Stimulated activated memory B cell treated with anti-CD40 and anti-IgM and Interleukin-4, amounts not matched to agents 10 μg/mL and 1 μg/mL and 100 μg/mL, for 72 hours (primary cell): ENCODE data around the gene CA5A.
"Not testable (repeated sequence)": the region's sequence is repeated elsewhere in the genome, so short reads cannot be mapped to it uniquely, and the experiment has no call there.

Experiments
- ATAC-seq: fragments of 150-1000 bp; cut with Tn5 transposase; 2 replicates; pipeline ENCODE4 v1.10.0; 2021
- H3K27ac Mint-ChIP-seq: one replicate; pipeline ENCODE4 v1.8.0; 2022; ENCODE audit warnings: mild to moderate bottlenecking, mixed read lengths
- H3K27me3 Mint-ChIP-seq: one replicate; pipeline ENCODE4 v1.8.0; 2022; ENCODE audit warnings: mixed read lengths
- H3K36me3 Mint-ChIP-seq: one replicate; pipeline ENCODE4 v1.8.0; 2022; ENCODE audit warnings: mixed read lengths
- H3K4me1 Mint-ChIP-seq: one replicate; pipeline ENCODE4 v1.8.0; 2022; ENCODE audit warnings: mixed read lengths
- H3K4me3 Mint-ChIP-seq: one replicate; pipeline ENCODE4 v1.8.0; 2022; ENCODE audit warnings: mild to moderate bottlenecking, moderate library complexity, mixed read lengths
- H3K9me3 Mint-ChIP-seq: one replicate; pipeline ENCODE4 v1.8.0; 2022; ENCODE audit warnings: mixed read lengths

The CA5A gene

GRCh38 chr16:87924811-87925670, 11.3 kb downstream of the CA5A start:
- H3K27me3 Mint-ChIP-seq, result no peaks in the 10 kb centered on the region
- ATAC-seq, result no peak
- H3K4me3 Mint-ChIP-seq, result peak overlapping the region; percentile 45
- H3K27ac Mint-ChIP-seq, result peak overlapping the region; percentile 84
- H3K36me3 Mint-ChIP-seq, result no peaks in the 10 kb centered on the region
- peaks cover 47% of the 10 kb centered on the region for H3K4me1 Mint-ChIP-seq
- H3K9me3 Mint-ChIP-seq, result no peaks in the 10 kb centered on the region

- H3K27ac Mint-ChIP-seq, result peak overlapping the region; percentile 84
- ATAC-seq, result peak; percentile 93
- H3K27me3 Mint-ChIP-seq, result no peaks in the 10 kb centered on the region
- no peaks in the 10 kb centered on the region for H3K9me3 Mint-ChIP-seq
- H3K36me3 Mint-ChIP-seq, result no peaks in the 10 kb centered on the region
- H3K4me1 Mint-ChIP-seq, result peaks cover 47% of the 10 kb centered on the region
- peak overlapping the region; percentile 45 for H3K4me3 Mint-ChIP-seq
Measured at GRCh38 chr16:87924041-87924810, 12.1 kb downstream of the CA5A start.

DNA sequence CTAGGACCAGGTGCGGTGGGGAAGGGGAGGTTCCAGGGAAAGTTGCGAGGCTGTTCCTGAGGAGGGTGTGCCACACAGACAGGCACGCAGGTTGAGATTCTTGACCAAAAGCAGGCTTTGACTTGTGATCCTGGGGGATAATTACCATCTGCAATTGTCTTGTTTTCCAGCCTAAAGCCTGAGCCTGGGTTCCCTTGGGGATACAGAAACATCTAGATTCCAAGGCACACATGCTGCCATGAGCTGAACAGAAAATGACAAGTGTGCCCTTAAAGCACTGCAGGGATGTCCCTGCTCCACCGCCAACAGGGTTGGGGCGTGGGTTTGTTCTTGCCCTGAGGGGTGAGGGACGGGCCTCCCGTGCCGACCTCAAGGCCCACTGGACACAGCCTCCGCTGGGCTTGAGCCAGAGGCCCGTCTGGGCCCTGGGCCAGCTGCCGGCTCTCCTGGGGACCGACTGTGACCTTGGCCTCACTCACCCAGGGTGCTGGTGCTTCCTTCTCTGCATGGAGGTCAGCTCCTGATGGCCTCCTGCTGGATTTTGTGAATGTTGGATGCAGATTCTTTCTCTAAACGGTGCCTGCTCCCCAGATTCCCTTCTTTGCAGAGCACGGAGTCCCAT, 14.0 kb downstream of the CA5A start:
- ATAC-seq, result no peak
- no peaks in the 10 kb centered on the region for H3K36me3 Mint-ChIP-seq
- H3K9me3 Mint-ChIP-seq, result no peaks in the 10 kb centered on the region
- peaks cover 18% of the 10 kb centered on the region for H3K27me3 Mint-ChIP-seq
- no peak overlapping the region for H3K4me3 Mint-ChIP-seq
- no peak overlapping the region for H3K27ac Mint-ChIP-seq
- H3K4me1 Mint-ChIP-seq, result peaks cover 49% of the 10 kb centered on the region

DNA sequence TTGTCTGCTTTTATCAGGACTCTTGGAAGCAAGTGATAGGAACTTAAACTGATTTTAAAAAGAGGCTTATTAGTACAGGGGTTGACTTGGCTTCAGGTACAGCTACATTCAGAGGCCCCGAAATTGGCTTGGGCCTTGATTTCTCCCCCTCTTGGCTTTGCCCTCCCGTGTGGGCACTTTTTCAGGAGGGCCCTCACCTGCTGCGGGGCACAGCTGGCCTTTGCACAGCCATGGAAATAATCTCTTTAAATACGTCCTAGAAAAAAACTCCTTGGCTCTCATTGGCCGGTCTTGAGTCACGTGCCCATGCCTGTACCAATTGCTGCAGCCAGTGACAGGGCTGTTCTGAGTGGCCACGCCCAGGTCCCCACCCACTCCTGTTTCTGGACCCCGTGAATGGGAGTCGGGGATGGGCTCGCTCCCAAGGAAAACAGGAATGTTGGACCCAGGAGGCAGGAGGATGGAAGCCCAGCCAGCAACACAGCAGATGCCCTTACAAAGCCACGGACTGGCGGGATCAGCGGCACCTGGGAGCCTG, 15.0 kb downstream of the CA5A start:
- Mint-ChIP-seq H3K4me3 (no peak overlapping the region), H3K4me1 (peaks cover 38% of the 10 kb centered on the region)

DNA sequence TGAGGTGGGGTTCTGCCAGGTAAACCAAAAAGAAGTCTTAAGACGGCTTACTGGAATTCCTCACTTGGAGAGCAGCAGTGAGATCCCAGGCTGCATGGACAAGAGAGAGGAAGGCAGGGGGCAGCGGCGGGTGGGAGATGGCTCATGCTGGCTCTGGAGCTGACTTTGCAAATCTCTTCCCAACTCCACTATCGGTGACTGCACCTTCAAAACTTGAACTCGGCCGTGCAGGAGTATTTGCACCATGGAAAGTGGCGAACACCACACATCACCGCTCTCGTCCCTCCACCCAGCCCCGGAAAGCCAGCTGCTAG, 16.7 kb downstream of the CA5A start:
- peaks cover 23% of the 10 kb centered on the region for H3K4me1 Mint-ChIP-seq
- peaks cover 40% of the 10 kb centered on the region for H3K27me3 Mint-ChIP-seq
- no peaks in the 10 kb centered on the region for H3K9me3 Mint-ChIP-seq
- H3K27ac Mint-ChIP-seq, result no peak overlapping the region
- H3K4me3 Mint-ChIP-seq, result no peak overlapping the region
- H3K36me3 Mint-ChIP-seq, result no peaks in the 10 kb centered on the region
- ATAC-seq, result no peak

More for the DNA sequence above, 15.0 kb downstream of the CA5A start:
- Mint-ChIP-seq H3K36me3 (no peaks in the 10 kb centered on the region), H3K9me3 (no peaks in the 10 kb centered on the region), H3K27me3 (peaks cover 25% of the 10 kb centered on the region), H3K27ac (no peak overlapping the region)
- ATAC-seq, result no peak

- H3K27ac Mint-ChIP-seq, result no peak overlapping the region
Measured at GRCh38 chr16:87918866-87919680, 17.3 kb downstream of the CA5A start.

GRCh38 chr16:87918338-87918737, 18.0 kb downstream of the CA5A start:
- Mint-ChIP-seq H3K27me3 (peaks cover 53% of the 10 kb centered on the region), H3K9me3 (no peaks in the 10 kb centered on the region), H3K36me3 (no peaks in the 10 kb centered on the region), H3K4me3 (no peak overlapping the region), H3K27ac (no peak overlapping the region), H3K4me1 (peaks cover 13% of the 10 kb centered on the region)
- no peak for ATAC-seq

More at GRCh38 chr16:87918866-87919680, 17.3 kb downstream of the CA5A start:
- Mint-ChIP-seq H3K4me3 (no peak overlapping the region), H3K36me3 (no peaks in the 10 kb centered on the region), H3K27me3 (peaks cover 46% of the 10 kb centered on the region), H3K9me3 (no peaks in the 10 kb centered on the region), H3K4me1 (peaks cover 17% of the 10 kb centered on the region)
- no peak for ATAC-seq

DNA sequence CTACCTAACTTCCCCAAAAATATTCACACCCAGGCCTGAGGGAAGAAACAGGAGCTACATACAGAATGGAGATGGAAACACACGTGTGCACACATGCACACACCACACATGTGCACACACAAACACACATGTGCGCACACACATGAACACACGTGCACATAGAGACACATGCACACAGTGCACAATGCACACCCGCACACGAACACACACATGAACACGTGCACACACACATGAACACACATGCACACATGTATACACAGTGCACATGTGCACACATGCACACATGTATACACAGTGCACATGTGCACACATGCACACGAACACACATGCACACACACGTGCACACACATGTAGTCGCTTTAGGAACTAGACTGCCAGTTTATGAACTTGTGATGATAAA, 18.8 kb downstream of the CA5A start:
- Mint-ChIP-seq H3K27ac (no peak overlapping the region), H3K27me3 (peaks cover 62% of the 10 kb centered on the region), H3K36me3 (no peaks in the 10 kb centered on the region), H3K9me3 (no peaks in the 10 kb centered on the region), H3K4me1 (peaks cover 7% of the 10 kb centered on the region), H3K4me3 (no peak overlapping the region)
- no peak for ATAC-seq

GRCh38 chr16:87914812-87915211, 21.5 kb downstream of the CA5A start:
- H3K4me1 Mint-ChIP-seq, result peaks cover 7% of the 10 kb centered on the region
- H3K4me3 Mint-ChIP-seq, result no peak overlapping the region
- no peaks in the 10 kb centered on the region for H3K36me3 Mint-ChIP-seq
- H3K27me3 Mint-ChIP-seq, result peaks cover 72% of the 10 kb centered on the region
- no peak for ATAC-seq
- H3K9me3 Mint-ChIP-seq, result no peaks in the 10 kb centered on the region
- H3K27ac Mint-ChIP-seq, result no peak overlapping the region

- not testable (repeated sequence) for H3K4me3 Mint-ChIP-seq, H3K27ac Mint-ChIP-seq, H3K36me3 Mint-ChIP-seq, ATAC-seq, H3K9me3 Mint-ChIP-seq
- peaks cover 11% of the 10 kb centered on the region for H3K4me1 Mint-ChIP-seq
- peaks cover 72% of the 10 kb centered on the region for H3K27me3 Mint-ChIP-seq
Measured at GRCh38 chr16:87914021-87914725, 22.2 kb downstream of the CA5A start.

- not testable (repeated sequence) for ATAC-seq, H3K27ac Mint-ChIP-seq, H3K4me1 Mint-ChIP-seq, H3K9me3 Mint-ChIP-seq, H3K4me3 Mint-ChIP-seq, H3K36me3 Mint-ChIP-seq
- H3K27me3 Mint-ChIP-seq, result peaks cover 57% of the 10 kb centered on the region
Measured at GRCh38 chr16:87912691-87913090, 23.6 kb downstream of the CA5A start.

- H3K27me3 Mint-ChIP-seq, result peaks cover 47% of the 10 kb centered on the region
- not testable (repeated sequence) for H3K4me1 Mint-ChIP-seq, ATAC-seq, H3K36me3 Mint-ChIP-seq, H3K27ac Mint-ChIP-seq, H3K4me3 Mint-ChIP-seq, H3K9me3 Mint-ChIP-seq
Measured at GRCh38 chr16:87911106-87911763, 25.1 kb downstream of the CA5A start.

- not testable (repeated sequence) for H3K4me3 Mint-ChIP-seq
Measured at GRCh38 chr16:87909203-87909935, 27.0 kb downstream of the CA5A start.

More at GRCh38 chr16:87909203-87909935, 27.0 kb downstream of the CA5A start:
- not testable (repeated sequence) for H3K4me1 Mint-ChIP-seq, H3K9me3 Mint-ChIP-seq, H3K36me3 Mint-ChIP-seq
- Mint-ChIP-seq H3K27ac (peak overlapping the region; percentile 53), H3K27me3 (peaks cover 29% of the 10 kb centered on the region)
- peak; percentile 97 for ATAC-seq
